Transverse colon (tissue), 4 donors: ENCODE results near the gene LIN7C.
A peak's percentile ranks its signal among the peaks of the same experiment; 100 is the strongest.

Experiments used
- EP300 ChIP-seq: sonication (generic); formaldehyde crosslinking; IDR thresholded peaks from one replicate; pipeline ENCODE4 v1.6.1; 2017; ENCODE audit warnings: antibody characterized with exemption, low read depth
- POLR2A ChIP-seq: fragments of 450-650 bp; IDR thresholded peaks from one replicate; pipeline ENCODE4 v1.6.1; 2016; ENCODE audit warnings: antibody characterized with exemption, mild to moderate bottlenecking, moderate library complexity
- POLR2AphosphoS5 ChIP-seq, 3 donors: sonication (generic); formaldehyde crosslinking; IDR thresholded peaks; one replicate each; pipeline ENCODE4 v1.6.1; 2016; ENCODE audit warnings: antibody characterized with exemption in 3 of 3
- TF ChIP-seq, protein P1 (sequence below), 5 experiments: fragments of 200-600 bp in 3 of 5; fragments of 450-650 bp in 2 of 5; sonication (generic) in 3 of 5; IDR thresholded peaks; 1 replicate in 2 of 5; 2 replicates in 3 of 5; pipeline ENCODE4 v1.5.1; 2016 to 2017; ENCODE audit warnings: antibody characterized with exemption in 5 of 5, inconsistent platforms in 3 of 5, mild to moderate bottlenecking in 2 of 5, moderate library complexity in 1 of 5

DNA sequence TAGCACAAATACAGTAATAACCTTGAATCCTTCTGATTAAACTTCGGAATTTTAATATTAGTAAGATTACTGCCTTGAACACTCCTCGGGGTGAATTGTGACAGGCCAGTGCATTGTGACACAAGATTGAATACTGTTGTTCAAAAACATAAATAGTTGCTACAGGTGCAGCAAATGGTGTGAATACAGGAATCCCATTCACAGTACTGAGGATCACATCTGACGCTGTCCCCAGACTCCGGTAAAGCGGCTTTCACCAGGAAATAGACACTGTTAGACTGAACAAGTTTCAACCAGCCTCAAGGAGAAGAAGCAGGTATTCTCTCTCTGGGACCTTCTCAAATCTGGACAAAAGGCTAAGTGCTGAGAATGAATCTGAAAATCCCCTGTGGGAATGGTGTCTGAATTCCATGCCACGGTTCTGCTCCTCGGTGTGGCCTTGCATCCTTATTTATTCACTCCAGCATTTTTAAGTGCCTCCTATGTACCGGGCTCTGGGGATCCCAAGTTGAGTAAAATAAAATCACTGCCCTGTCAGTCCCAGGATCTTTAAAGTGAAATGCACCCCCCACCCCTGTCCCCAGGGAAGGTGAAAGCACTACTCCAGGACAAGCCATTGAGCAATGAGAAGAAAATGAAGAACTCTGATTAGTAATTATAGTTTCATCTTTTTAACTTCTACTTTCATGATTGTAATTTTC, 37.4 kb downstream of the LIN7C start:
- TF ChIP-seq, protein P1, sequence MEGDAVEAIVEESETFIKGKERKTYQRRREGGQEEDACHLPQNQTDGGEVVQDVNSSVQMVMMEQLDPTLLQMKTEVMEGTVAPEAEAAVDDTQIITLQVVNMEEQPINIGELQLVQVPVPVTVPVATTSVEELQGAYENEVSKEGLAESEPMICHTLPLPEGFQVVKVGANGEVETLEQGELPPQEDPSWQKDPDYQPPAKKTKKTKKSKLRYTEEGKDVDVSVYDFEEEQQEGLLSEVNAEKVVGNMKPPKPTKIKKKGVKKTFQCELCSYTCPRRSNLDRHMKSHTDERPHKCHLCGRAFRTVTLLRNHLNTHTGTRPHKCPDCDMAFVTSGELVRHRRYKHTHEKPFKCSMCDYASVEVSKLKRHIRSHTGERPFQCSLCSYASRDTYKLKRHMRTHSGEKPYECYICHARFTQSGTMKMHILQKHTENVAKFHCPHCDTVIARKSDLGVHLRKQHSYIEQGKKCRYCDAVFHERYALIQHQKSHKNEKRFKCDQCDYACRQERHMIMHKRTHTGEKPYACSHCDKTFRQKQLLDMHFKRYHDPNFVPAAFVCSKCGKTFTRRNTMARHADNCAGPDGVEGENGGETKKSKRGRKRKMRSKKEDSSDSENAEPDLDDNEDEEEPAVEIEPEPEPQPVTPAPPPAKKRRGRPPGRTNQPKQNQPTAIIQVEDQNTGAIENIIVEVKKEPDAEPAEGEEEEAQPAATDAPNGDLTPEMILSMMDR (IDR thresholded peaks at IDR 0.05), result no peak
- peak; percentile 18 for TF ChIP-seq POLR2A
- no peak for TF ChIP-seq POLR2AphosphoS5 (IDR thresholded peaks at IDR 0.05)
- TF ChIP-seq EP300, result no peak
